Hindlimb muscle (tissue), 1 donor: ENCODE measurements around the gene C10orf53. TPM values are rescaled to one million over a fixed set of nuclear protein-coding genes. Genes with fewer than 3 reads are reported as not detected.

ENCODE experiments used
- DNase-seq: peaks from one replicate; pipeline ENCODE4 v3.0.0-alpha.2; 2013
- polyA plus RNA-seq: library from polyadenylated mRNA; unstranded; fragments of 120-200 nt; gene quantifications from one replicate; pipeline ENCODE4 v1.2.1, GENCODE V29; 2013; ENCODE audit not compliant: insufficient read length

C10orf53 gene
- polyA plus RNA-seq, 1 donor = not detected

DNA sequence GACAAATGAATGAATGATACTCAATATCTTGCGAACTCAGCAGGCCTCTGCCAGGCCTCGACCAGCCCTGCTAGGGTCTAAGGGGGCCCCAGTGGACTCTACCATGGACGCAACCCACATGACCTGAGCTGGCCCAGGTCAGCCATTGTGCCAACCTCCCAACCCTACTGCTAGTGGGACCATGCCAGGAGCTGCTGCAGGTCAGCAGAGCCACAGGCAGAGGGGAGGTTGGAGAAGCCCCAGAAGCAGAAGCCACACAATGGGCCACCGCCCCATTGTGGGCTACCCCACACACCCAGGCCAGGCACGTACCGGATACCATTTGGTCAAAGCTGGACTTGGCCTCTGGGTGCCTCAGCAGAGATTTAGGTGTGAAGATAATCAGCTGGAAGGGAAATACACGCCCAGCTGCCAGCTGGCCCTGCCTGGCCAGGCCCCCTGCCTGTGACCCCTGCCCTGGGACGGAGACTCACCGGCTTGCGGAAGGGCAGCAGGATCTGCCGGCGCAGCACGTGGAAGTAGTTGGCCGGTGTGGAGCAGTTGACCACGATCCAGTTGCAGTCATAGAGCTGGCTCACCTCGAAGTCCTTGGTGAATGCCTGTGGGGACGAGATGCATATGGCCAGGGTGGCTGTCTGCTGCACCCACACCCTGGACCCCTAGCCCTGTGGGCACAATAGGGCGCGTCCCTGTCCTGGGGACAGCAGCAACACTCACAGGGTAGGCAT lies 58.2 kb downstream of the C10orf53 start:
- DNase-seq = no peak

DNA sequence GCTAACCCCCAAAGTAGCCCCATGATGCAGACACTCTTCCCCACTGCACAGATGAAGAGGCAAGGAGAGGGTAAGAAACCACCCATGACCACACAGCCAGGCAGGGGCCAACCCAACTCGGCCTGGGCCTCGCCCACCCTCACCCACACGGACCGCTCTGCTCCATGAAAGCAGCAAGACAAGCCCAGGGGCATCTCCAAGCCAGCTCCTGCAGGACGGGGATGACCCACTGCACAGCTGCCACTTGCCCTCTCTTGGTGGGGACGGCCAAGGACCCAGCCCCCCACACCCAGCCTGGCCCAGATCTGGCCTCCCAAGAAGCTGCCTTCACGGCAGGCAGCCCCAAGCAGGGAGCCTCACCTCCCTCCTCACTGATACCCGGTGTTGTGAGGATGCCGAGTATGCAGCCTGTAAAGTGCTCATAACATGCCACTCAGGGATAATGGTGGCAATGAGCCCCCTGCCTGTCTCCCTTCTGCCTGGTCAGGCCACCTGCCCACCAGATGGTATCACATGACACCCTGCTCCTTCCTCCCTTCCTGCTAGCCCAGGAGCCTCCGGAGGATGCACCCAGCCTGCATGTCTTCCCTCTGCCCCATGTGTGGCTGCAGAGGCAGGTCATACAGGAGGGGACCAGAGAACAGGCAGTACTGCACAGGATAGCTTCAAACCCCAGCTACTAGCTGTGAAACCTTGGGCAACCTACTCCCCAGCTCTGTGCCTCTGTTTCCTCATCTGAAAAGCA lies 59.3 kb downstream of the C10orf53 start:
- no peak for DNase-seq

DNA sequence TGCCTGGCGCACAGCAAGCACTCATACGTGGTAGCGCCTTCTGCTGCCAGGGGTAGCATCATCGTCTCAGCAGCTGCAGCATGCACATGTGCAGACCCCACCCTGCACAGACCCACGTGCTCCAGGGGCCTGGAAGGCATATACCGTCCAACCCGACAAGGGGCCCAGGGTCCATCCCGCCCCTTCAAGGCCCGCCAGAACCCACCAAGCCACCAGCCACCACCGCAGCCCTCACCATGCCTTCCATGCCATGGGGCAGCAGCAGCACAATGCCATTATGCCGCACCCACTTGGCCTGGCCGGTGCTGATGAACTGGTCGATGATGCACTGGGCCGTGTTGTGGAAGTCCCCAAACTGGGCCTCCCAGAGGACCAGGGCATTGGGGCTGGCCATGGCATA lies 60.0 kb downstream of the C10orf53 start:
- no peak for DNase-seq

DNA sequence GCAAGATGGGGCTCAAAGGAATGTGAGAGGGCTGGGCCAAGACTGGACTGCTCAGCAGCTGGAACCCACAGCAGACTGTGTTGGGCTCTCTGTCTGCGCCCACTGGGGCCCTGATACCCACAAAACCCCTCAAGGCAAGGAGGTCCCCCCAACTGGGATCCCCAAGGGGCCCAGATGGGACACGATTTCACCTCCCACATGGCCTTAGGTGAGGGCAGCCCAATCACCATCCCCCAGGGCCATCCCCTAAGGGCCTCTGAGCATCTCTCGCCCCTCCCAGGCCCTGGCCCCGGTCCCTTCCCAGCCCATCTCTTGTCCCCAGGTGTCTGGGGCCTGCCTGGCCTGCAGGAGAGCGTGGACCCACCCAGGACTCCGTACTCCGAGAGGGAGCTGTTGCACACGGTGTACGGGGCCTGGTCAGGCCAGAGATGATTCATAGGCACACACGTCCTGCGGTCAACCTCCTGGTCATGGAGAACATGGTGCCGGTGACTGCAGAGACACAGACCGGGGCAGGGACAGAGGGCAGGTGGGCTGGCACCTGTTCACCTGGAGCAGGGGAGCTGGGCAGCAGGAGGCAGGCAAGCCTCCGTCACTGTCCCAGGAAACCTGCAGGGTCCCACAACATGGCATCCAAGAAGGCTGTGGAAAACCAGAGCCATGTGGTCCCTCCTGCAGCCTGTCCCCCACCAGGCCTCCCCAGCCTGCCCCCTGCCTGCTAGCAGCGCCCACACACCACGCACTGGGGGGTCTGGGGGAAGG lies 61.1 kb downstream of the C10orf53 start:
- no peak for DNase-seq

DNA sequence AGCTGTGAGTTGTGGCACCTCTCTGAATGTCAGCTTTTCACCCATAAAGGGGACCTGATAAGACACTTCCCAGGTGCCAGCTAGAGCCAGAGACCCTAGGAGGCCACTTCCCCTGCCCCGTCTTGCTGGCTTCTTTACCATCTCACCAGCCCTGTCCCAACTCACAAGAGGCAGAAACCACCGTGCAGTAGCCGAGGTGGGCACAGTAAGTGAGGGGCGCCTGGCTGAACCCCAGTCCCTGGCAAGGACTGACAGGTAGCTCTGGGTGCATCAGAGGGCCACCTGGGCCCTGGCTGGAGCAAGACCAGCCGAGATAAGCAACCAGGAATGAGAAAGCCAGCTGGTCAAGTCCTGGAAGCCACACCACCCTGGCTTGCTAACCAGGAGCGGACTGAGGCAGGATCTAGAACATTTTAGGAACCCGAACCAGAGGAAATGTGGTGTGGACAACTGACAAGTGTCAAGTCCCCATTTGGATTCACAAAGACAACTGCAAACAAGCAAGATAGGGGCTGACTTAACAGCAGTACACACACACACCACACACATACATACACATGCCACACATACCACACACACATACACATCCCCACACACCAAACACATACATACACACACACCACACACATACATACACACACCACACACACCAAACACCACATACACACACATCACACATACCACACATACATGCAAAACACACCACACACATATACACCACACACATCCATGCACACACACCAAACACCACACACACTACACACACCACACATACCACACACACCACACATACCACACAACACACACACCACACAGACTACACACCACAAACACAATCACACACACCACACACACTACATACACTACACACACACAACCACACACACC lies 61.9 kb downstream of the C10orf53 start:
- no peak for DNase-seq

DNA sequence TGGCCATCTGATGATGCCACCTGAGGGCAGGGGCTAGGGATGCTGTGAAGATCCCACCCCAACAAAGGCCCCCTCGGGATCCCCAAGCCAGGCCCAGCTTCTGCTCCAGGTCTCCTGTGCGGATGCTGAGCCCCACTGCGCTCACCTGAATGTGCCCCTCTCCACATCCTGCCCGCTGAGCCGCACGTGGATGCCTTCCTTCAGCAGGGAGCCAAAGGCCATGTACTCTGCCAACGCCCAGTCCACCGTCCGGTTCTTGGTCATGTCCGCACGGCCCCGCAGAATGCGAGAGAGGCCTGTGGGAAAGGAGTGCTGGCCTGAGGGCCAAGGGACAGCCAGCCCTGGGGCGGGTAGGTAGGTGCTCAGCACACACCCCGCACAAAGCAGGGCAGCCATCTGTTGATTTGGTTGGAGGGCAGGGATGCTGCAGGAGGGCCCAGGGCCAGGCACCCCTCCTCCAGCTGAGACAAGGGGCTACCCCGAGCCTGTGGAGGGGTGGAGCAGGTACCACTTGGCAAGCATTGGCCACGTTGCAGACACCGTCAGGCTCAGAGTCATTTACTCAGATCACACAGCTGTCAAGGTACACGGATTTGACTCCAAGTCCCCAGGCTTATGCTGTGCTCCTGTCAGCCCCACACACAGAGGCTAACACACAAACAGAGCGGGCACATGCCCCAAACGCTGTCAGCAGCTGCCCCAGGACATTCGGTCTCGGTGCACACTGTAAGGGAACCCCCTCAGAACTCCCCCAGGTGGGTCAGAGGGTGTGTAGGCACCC lies 63.4 kb downstream of the C10orf53 start:
- DNase-seq = no peak

DNA sequence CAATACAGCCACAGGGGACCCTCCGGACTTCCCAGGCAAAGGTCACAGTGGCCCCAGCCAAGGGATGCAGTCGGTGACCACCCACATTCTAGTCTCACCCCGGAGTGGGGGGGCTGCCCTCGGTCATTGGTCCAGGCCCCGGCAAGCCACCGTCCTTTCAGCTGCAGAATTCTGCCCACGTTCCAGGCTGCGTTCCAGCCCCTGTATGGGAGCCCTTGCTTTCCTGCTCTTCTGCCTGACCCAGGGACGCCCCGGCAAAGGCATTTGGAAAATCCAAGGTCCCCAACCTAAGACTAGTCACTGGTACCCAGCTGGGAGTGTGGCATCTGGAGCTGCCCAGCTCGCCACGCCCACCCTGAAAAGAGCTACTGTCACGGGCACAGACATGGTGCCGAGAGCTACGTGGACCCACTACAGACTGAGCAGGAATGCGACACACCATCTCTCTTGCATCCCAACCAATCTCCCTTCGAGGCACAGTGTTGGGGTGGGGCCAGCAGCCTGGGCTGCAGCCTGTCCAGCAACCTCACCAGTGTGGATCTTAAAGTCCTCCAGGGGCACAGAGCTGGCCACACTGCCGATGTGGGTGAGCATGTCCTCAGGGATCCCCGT lies 64.1 kb downstream of the C10orf53 start:
- no peak for DNase-seq

DNA sequence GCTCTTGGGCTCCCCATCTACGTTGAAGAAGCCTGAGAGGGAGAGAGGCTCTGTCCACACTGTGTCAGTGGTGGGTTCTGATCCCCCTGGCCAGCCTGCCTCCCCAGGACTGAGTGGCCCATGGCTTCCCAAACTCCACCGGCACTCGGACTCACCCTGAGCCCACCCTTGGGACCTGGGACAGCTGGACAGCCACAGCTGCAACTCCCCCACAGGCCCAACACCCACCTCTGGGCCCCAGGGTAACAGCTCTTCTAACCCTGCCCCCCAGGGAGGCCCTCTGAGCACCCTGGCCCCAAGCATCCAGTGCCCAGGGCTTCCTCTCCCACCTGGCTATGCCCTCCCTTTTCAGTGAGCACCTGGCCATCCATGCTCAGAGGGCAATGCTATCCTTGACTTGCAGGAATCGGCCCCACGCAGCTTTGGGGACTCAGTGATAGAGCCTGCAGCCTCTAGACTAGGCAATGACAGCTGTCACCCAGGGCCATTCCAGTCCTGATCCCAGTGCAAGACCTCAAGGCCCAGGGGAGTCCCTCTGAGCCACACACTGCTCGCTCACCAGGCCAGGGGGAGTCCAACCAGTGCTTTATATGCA lies 64.7 kb downstream of the C10orf53 start:
- no peak for DNase-seq

DNA sequence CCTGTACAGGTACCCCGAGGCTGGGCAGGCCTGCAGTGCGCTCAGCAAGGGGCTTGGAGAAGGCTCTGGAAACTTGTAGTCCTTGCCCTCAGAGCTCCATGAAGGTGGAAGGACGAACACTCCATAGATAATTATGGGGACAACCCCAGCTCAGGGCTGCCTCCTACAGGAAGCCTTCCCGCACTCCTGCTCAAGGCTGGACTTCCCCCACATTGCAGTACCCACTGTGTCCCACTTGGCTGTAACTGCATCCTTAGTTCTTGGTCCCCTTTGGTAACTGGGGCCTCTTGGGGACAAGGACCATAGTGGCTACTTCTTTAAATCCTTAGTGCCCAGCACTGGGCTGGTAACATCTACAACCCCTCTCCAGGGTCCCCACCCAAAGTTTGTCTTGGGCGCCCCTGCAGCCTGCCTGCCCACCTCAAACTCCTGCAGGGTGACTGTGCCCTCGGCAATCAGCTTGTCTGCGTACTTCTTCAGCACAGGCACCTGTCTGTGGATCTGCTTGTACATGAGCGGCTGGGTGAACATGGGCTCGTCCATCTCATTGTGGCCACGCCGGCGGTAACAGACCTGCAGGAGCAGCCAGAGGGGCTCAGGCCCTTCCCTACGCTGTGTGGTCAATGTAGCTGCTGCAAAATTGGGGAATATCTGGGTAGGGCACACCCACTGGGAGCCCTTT lies 65.6 kb downstream of the C10orf53 start:
- DNase-seq = no peak

DNA sequence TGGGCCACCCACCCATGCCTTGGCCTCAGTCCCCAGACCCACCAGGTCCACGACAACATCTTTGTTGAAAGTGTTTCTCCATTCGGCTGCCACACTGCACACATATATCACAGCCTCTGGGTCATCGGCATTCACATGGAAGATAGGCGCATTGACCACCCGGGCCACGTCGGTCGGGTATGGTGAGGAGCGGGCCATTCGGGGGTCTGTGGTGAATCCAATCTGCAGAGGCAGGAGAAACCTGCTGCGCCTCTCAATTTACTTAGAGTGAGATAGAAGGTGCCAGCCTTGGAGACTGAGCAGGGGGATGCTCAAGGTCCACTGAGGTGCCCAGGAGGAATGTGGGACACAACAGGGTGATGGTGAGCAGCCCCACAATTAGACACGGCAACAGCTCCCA lies 66.3 kb downstream of the C10orf53 start:
- no peak for DNase-seq

DNA sequence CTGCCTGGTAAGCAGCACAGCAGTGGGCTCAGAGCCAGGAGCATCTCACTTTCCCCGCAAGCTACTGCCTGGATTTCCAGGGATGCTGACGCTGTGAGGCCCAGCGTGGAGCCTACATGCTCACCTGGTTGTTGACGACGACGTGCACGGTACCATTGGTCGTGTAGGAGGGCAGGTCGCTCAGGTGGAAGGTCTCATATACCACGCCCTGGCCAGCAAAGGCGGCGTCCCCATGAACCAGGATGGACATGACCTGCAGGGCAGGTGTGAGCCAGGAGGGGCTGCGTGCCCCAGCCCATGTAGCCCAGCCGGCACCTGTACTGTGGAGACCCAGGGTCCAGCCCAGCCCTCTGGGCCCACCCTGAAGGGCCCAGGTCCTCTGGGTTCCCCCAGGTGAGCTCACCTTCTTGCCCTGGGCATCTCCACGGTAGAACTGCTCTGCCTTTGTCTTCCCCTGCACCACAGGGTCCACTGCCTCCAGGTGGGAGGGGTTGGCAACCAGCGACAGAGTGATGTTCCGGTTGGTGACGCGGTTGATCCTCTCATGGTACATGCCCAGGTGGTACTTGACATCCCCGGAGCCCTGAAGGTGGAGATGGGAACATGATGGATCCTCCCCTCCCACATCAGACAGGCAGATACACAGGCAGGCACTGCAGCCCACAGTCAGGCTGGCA lies 67.3 kb downstream of the C10orf53 start:
- no peak for DNase-seq

Other genes starting within 250 kb of the C10orf53 start
- gene ERCC6, start 140.5 kb upstream of the C10orf53 start, polyA plus RNA-seq = 10.5 TPM
- not detected for gene SLC18A3, start 69.3 kb upstream of the C10orf53 start, polyA plus RNA-seq
- not detected for gene CHAT, start 65.6 kb upstream of the C10orf53 start, polyA plus RNA-seq
- 0.26 TPM for gene OGDHL, start 82.7 kb downstream of the C10orf53 start, polyA plus RNA-seq